B cell (primary cell): ENCODE results near the gene ZNF814. TPM values are rescaled to one million over a fixed set of nuclear protein-coding genes. Genes with fewer than 3 reads are reported as not detected.
"Not testable (repeated sequence)": the region's sequence is repeated elsewhere in the genome, so short reads cannot be mapped to it uniquely, and the experiment has no call there.

ENCODE experiments used
- ATAC-seq: fragments of 200-7000 bp; cut with Tn5 transposase; one replicate; pipeline ENCODE4 v1.10.0; 2021; ENCODE audit warnings: low read depth, mild to moderate bottlenecking, moderate number of reproducible peaks, moderate library complexity
- CTCF ChIA-PET: fragments of 350-600 bp; sonication (Branson Sonifier 250); formaldehyde crosslinking; loops from one replicate; lab custom pipeline; 2021; ENCODE audit warnings: antibody characterized with exemption, inconsistent platforms; lab: Charles Lee
- POLR2A ChIA-PET: fragments of 350-600 bp; sonication (Branson Sonifier 250); formaldehyde crosslinking; loops from one replicate; lab custom pipeline; 2021; ENCODE audit warnings: antibody characterized with exemption; lab: Charles Lee
- DNase-seq: peaks from one replicate; pipeline ENCODE4 v3.0.0; 2013
- H2AFZ ChIP-seq: 2 replicates; pipeline ENCODE4 v1.6.1; 2012; ENCODE audit warnings: mild to moderate bottlenecking, low read depth, low read length; ENCODE audit not compliant: insufficient read depth, poor library complexity, severe bottlenecking
- H3K27ac ChIP-seq, 2 donors: 1 replicate in 1 of 2; 2 replicates in 1 of 2; pipeline ENCODE4 v1.5.1; 2012 to 2013; ENCODE audit warnings: low read length in 2 of 2, mild to moderate bottlenecking in 2 of 2, moderate library complexity in 1 of 2
- H3K27me3 ChIP-seq, 4 experiments: fragments of 200-600 bp in 1 of 4; sonication (generic) in 1 of 4; replicated peaks in 1 of 4; 1 replicate in 2 of 4; 2 replicates in 2 of 4; pipeline versions ENCODE4 v1.6.1 to v1.7.0; 2013 to 2016; ENCODE audit warnings: low read length in 3 of 4, mild to moderate bottlenecking in 2 of 4, mixed read lengths in 1 of 4, moderate library complexity in 1 of 4; ENCODE audit not compliant: insufficient read depth in 4 of 4, control insufficient read depth in 3 of 4; ENCODE audit errors: control extremely low read depth in 1 of 4
- H3K36me3 ChIP-seq, 2 experiments: replicated peaks in 1 of 2; 1 replicate in 1 of 2; 2 replicates in 1 of 2; pipeline versions ENCODE4 v1.6.1 to v1.7.1; 2013; ENCODE audit warnings: low read length in 1 of 2; ENCODE audit not compliant: insufficient read depth in 2 of 2, control insufficient read depth in 1 of 2; ENCODE audit errors: control extremely low read depth in 1 of 2, extremely low read depth in 1 of 2
- H3K4me1 ChIP-seq, 2 donors: fragments of 200-600 bp in 1 of 2; sonication (generic) in 1 of 2; 1 replicate in 1 of 2; 2 replicates in 1 of 2; pipeline versions ENCODE4 v1.5.1 to v1.6.1; 2013 to 2017; ENCODE audit warnings: low read length in 2 of 2; ENCODE audit not compliant: control insufficient read depth in 2 of 2, insufficient read depth in 2 of 2
- H3K4me2 ChIP-seq: replicated peaks from 2 replicates; pipeline ENCODE3; 2012; ENCODE audit warnings: mild to moderate bottlenecking, low read depth, low read length; ENCODE audit not compliant: poor library complexity, severe bottlenecking
- H3K4me3 ChIP-seq, 5 experiments: fragments of 200-600 bp in 1 of 5; sonication (generic) in 1 of 5; 1 replicate in 3 of 5; 2 replicates in 2 of 5; pipeline versions ENCODE4 v1.5.1 to v1.7.0; 2011 to 2016; ENCODE audit warnings: low read length in 4 of 5, mild to moderate bottlenecking in 4 of 5, low read depth in 2 of 5, control low read depth in 1 of 5, moderate library complexity in 1 of 5; ENCODE audit not compliant: insufficient read depth in 1 of 5; ENCODE audit errors: control extremely low read depth in 1 of 5, extremely low read depth in 1 of 5
- H3K79me2 ChIP-seq: fragments of 200-600 bp; sonication (generic); one replicate; pipeline ENCODE4 v1.6.0; 2016; ENCODE audit warnings: low read length; ENCODE audit not compliant: control insufficient read depth, insufficient read depth
- H3K9ac ChIP-seq: fragments of 200-600 bp; sonication (generic); 2 replicates; pipeline ENCODE4 v1.6.1; 2017; ENCODE audit warnings: mild to moderate bottlenecking, low read length, moderate library complexity
- H3K9me3 ChIP-seq, 3 donors: one replicate each; pipeline versions ENCODE4 v1.6.1 to v1.7.1; 2013; ENCODE audit warnings: low read length in 2 of 3; ENCODE audit not compliant: control insufficient read depth in 2 of 3, insufficient read depth in 1 of 3; ENCODE audit errors: control extremely low read depth in 1 of 3
- H4K20me1 ChIP-seq: 2 replicates; pipeline ENCODE4 v1.6.0; 2012; ENCODE audit warnings: mild to moderate bottlenecking, low read length; ENCODE audit not compliant: insufficient read depth, control insufficient read depth, poor library complexity, severe bottlenecking
- H3K27ac Mint-ChIP-seq: one replicate; pipeline ENCODE4 v1.8.0; 2021; ENCODE audit warnings: mixed read lengths
- H3K27me3 Mint-ChIP-seq: one replicate; pipeline ENCODE4 v1.8.0; 2021; ENCODE audit warnings: mixed read lengths
- H3K4me1 Mint-ChIP-seq: one replicate; pipeline ENCODE4 v1.8.0; 2021; ENCODE audit warnings: mixed read lengths
- H3K4me3 Mint-ChIP-seq: one replicate; pipeline ENCODE4 v1.8.0; 2021; ENCODE audit warnings: mixed read lengths
- H3K9me3 Mint-ChIP-seq: one replicate; pipeline ENCODE4 v1.8.0; 2022; ENCODE audit warnings: mixed read lengths; ENCODE audit not compliant: insufficient read depth
- EZH2 ChIP-seq: IDR thresholded peaks from 2 replicates; pipeline ENCODE4 v1.6.1; 2012; ENCODE audit warnings: borderline replicate concordance, low read depth, mild to moderate bottlenecking, moderate library complexity, low read length; ENCODE audit not compliant: insufficient read depth, poor library complexity, severe bottlenecking
- WGBS: methylation state at CpG from one replicate; pipeline ENCODE4 v1.1.5; 2013; ENCODE audit warnings: missing lambda C conversion rate; ENCODE audit not compliant: insufficient coverage; 5-methylcytosine and 5-hydroxymethylcytosine counted together
- intact Hi-C: fragments of 100-400 bp; cut with micrococcal nuclease; formaldehyde crosslinking; loops from one replicate; pipeline ENCODE4 v1.10.0; 2022
- polyA plus RNA-seq: library from polyadenylated mRNA; depleted of rRNA; stranded (reverse); fragments of >200 nt; gene quantifications from 2 replicates; pipeline ENCODE4 v1.2.3, GENCODE V29; 2012
- total RNA-seq, 2 donors: library from RNA; stranded (reverse); fragments of 120-200 nt in 1 of 2; gene quantifications; 1 replicate in 1 of 2; 2 replicates in 1 of 2; pipeline versions ENCODE4 v1.2.3 to v1.2.4, GENCODE V29; 2013 to 2022
- TF ChIP-seq, protein P1 (sequence below): fragments of 200-600 bp; IDR thresholded peaks from one replicate; pipeline ENCODE4 v1.8.0; 2022; ENCODE audit warnings: antibody characterized with exemption, mild to moderate bottlenecking

The ZNF814 gene
- total and polyA plus RNA-seq, 2 donors (not counting 1 experiment from before 2014, with no cell fraction given), result 28.9 to 83.9 TPM

DNA sequence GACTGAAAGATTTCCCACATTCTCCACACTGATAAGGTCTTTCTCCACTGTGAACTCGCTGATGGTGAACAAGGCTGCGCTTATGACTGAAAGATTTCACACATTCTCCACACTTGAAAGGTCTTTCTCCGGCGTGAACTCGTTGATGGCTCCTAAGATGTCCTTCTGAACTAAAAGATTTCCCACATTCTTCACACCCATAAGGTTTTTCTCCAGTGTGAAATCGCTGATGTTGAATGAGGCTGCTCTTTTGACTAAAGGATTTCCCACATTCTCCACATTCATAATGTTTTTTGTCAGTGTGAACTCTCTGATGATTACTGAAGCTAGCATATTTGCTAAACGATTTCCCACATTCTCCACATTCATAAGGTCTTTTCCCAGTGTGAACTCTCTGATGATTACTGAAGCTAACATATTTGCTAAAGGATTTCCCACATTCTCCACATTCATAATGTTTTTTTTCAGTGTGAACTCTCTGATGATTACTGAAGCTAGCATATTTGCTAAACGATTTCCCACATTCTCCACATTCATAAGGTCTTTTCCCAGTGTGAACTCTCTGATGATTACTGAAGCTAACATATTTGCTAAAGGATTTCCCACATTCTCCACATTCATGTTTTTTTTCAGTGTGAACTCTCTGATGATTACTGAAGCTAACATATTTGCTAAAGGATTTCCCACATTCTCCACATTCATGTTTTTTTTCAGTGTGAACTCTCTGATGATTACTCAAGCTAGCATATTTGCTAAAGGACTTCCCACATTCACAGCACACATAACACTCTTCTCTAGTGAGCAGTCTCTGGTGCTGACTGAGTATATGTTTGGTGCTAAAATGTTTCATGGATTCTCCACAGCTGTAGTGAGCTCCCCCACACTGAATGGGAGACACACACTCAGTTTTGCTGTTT lies 14.7 kb downstream of the ZNF814 start:
- H3K27me3 Mint-ChIP-seq, H3K27me3 ChIP-seq, H3K4me2 ChIP-seq, H3K4me3 ChIP-seq, H3K4me3 Mint-ChIP-seq, H4K20me1 ChIP-seq, ATAC-seq, H3K27ac ChIP-seq, H3K4me1 ChIP-seq, H3K4me1 Mint-ChIP-seq, H3K27ac Mint-ChIP-seq, H2AFZ ChIP-seq, DNase-seq, intact Hi-C loops, POLR2A ChIA-PET, H3K9ac ChIP-seq, CTCF ChIA-PET: not testable (repeated sequence)
- 100% methylated on average over 1 of the region's 8 CpGs for WGBS
- peaks cover 14% of the 10 kb centered on the region for H3K9me3 Mint-ChIP-seq
- Histone ChIP-seq H3K9me3 (peaks cover 17 to 61% (median 38%) of the 10 kb centered on the region in 3 donors), H3K79me2 (peaks cover 33% of the 10 kb centered on the region), H3K36me3 (peaks cover 15 to 43% of the 10 kb centered on the region in 2 experiments)

DNA sequence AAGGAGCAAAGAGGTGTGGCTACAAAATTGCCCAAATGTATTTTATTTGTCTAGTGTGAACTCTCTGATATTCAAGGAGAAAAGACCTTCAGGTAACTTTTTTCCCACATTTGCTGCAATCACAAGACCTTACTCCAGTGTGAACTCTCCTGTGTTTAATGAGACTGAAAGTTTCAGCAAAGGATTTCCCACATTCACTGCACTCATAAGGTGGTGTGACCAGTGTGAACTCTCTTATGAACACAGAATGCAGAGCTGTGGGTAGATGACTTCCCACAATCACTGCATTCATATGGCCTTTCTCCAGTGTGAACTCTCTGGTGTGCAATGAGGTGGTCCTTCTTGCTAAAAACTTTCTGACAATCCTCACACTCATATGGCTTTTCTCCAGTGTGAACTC lies 16.4 kb downstream of the ZNF814 start:
- Histone ChIP-seq H3K27me3 (no peaks in the 10 kb centered on the region), H3K4me3 (no peak overlapping the region), H2AFZ (no peak overlapping the region), H4K20me1 (no peaks in the 10 kb centered on the region), H3K9me3 (peaks cover 17 to 64% (median 38%) of the 10 kb centered on the region in 3 donors), H3K4me2 (no peak overlapping the region), H3K4me1 (no peaks in the 10 kb centered on the region), H3K9ac (no peak overlapping the region), H3K36me3 (peaks cover 16 to 43% of the 10 kb centered on the region in 2 experiments), H3K27ac (no peak overlapping the region), H3K79me2 (peaks cover 26% of the 10 kb centered on the region)
- H3K27ac Mint-ChIP-seq, result no peak overlapping the region
- intact Hi-C loops, result no loop called here
- CTCF ChIA-PET, result no interaction called here
- H3K9me3 Mint-ChIP-seq, result peaks cover 14% of the 10 kb centered on the region
- H3K27me3 Mint-ChIP-seq, result no peaks in the 10 kb centered on the region
- DNase-seq (no peak), ATAC-seq (no peak)
- peaks cover 2% of the 10 kb centered on the region for H3K4me1 Mint-ChIP-seq
- TF ChIP-seq, protein P1, sequence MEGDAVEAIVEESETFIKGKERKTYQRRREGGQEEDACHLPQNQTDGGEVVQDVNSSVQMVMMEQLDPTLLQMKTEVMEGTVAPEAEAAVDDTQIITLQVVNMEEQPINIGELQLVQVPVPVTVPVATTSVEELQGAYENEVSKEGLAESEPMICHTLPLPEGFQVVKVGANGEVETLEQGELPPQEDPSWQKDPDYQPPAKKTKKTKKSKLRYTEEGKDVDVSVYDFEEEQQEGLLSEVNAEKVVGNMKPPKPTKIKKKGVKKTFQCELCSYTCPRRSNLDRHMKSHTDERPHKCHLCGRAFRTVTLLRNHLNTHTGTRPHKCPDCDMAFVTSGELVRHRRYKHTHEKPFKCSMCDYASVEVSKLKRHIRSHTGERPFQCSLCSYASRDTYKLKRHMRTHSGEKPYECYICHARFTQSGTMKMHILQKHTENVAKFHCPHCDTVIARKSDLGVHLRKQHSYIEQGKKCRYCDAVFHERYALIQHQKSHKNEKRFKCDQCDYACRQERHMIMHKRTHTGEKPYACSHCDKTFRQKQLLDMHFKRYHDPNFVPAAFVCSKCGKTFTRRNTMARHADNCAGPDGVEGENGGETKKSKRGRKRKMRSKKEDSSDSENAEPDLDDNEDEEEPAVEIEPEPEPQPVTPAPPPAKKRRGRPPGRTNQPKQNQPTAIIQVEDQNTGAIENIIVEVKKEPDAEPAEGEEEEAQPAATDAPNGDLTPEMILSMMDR, result no peak
- TF ChIP-seq EZH2, result no peak
- POLR2A ChIA-PET, result interaction anchor here (0.6 kb wide), 1 partner anchor 158 kb away, joined by 3 read pairs; no protein-coding TSS in a partner anchor
- H3K4me3 Mint-ChIP-seq, result no peak overlapping the region
